GM23248 (cell line): ENCODE results near the gene ALDH1L2. TPM values are rescaled to one million over a fixed set of nuclear protein-coding genes. Genes with fewer than 3 reads are reported as not detected.
"Not testable (repeated sequence)": the region's sequence is repeated elsewhere in the genome, so short reads cannot be mapped to it uniquely, and the experiment has no call there.

ENCODE experiments used
- DNase-seq: peaks from one replicate; pipeline ENCODE4 v3.0.0-alpha.2; 2015
- H2AFZ ChIP-seq: fragments of 200-600 bp; sonication (generic); 2 replicates; pipeline ENCODE4 v1.6.1; 2016; ENCODE audit warnings: antibody characterized with exemption
- H3F3A ChIP-seq: fragments of 200-600 bp; sonication (generic); 2 replicates; pipeline ENCODE4 v1.6.1; 2016; ENCODE audit warnings: mild to moderate bottlenecking, antibody characterized with exemption, mixed run types; ENCODE audit not compliant: insufficient read depth
- H3K27ac ChIP-seq: fragments of 200-600 bp; sonication (generic); 2 replicates; pipeline ENCODE4 v1.5.1; 2016; ENCODE audit warnings: mild to moderate bottlenecking
- H3K27me3 ChIP-seq: fragments of 200-600 bp; sonication (generic); replicated peaks from 2 replicates; pipeline ENCODE4 v1.6.1; 2016; ENCODE audit warnings: mild to moderate bottlenecking; ENCODE audit not compliant: insufficient read depth
- H3K36me3 ChIP-seq: fragments of 200-600 bp; sonication (generic); 2 replicates; pipeline ENCODE4 v1.6.1; 2016; ENCODE audit warnings: low read depth, mild to moderate bottlenecking
- H3K4me1 ChIP-seq: fragments of 200-600 bp; sonication (generic); 2 replicates; pipeline ENCODE4 v1.6.1; 2016; ENCODE audit warnings: mild to moderate bottlenecking; ENCODE audit not compliant: insufficient read depth
- H3K4me2 ChIP-seq: fragments of 200-600 bp; sonication (generic); one replicate; pipeline ENCODE4 v1.6.1; 2016; ENCODE audit warnings: mild to moderate bottlenecking; ENCODE audit not compliant: unreplicated experiment
- H3K4me3 ChIP-seq: fragments of 200-600 bp; sonication (generic); 2 replicates; pipeline ENCODE4 v1.5.1; 2016; ENCODE audit warnings: mild to moderate bottlenecking
- H3K79me2 ChIP-seq: fragments of 200-600 bp; sonication (generic); 2 replicates; pipeline ENCODE4 v1.6.1; 2016; ENCODE audit warnings: mild to moderate bottlenecking; ENCODE audit not compliant: insufficient read depth
- H3K9ac ChIP-seq: fragments of 200-600 bp; sonication (generic); 2 replicates; pipeline ENCODE4 v1.6.1; 2016; ENCODE audit warnings: mild to moderate bottlenecking
- H3K9me2 ChIP-seq: fragments of 200-600 bp; sonication (generic); 2 replicates; pipeline ENCODE4 v1.6.1; 2016; ENCODE audit warnings: mixed run types, mild to moderate bottlenecking, moderate library complexity; ENCODE audit not compliant: insufficient read depth
- H3K9me3 ChIP-seq: fragments of 200-600 bp; sonication (generic); one replicate; pipeline ENCODE4 v1.6.1; 2017; ENCODE audit warnings: low read depth
- H4K20me1 ChIP-seq: fragments of 200-600 bp; sonication (generic); 2 replicates; pipeline ENCODE4 v1.6.0; 2016; ENCODE audit not compliant: insufficient read depth
- EZH2 ChIP-seq: fragments of 200-600 bp; sonication (generic); IDR thresholded peaks from 2 replicates; pipeline ENCODE4 v1.6.1; 2018; ENCODE audit warnings: antibody characterized with exemption, mild to moderate bottlenecking; ENCODE audit not compliant: insufficient read depth, poor library complexity, severe bottlenecking
- EZH2phosphoT487 ChIP-seq: fragments of 200-600 bp; sonication (generic); IDR thresholded peaks from 2 replicates; pipeline ENCODE4 v1.6.1; 2018; ENCODE audit warnings: antibody characterized with exemption, moderate library complexity, mild to moderate bottlenecking, low read depth; ENCODE audit not compliant: insufficient read depth
- WGBS, 2 experiments: methylation state at CpG; one replicate each; pipeline ENCODE4 v1.1.6; 2015 to 2017; ENCODE audit warnings: low lambda C conversion rate in 2 of 2, low coverage in 1 of 2; ENCODE audit errors: missing lambda C conversion rate in 2 of 2; 5-methylcytosine and 5-hydroxymethylcytosine counted together
- in situ Hi-C: fragments of 300-500 bp; cut with MboI; formaldehyde crosslinking; loops from 2 replicates; pipeline ENCODE4 v1.15.0; 2020
- polyA plus RNA-seq: library from polyadenylated mRNA; unstranded; fragments of >200 nt; fragmentation: Nextera tagmentation; extraction: Ambion mirVana; gene quantifications from 2 replicates; pipeline ENCODE4 v1.2.1, GENCODE V29; 2016
- total RNA-seq: library from RNA; depleted of rRNA; stranded (reverse); fragments of >200 nt; shearing (Covaris generic); gene quantifications from 2 replicates; pipeline ENCODE4 v1.2.3, GENCODE V29; 2014

Gene ALDH1L2
- total and polyA plus RNA-seq, 2 experiments from 2014 or later: 50.9 to 62.3 TPM

GRCh38 chr12:104990950-104991349, 93.3 kb downstream of the ALDH1L2 start:
- Histone ChIP-seq H3K4me3 (no peak overlapping the region), H3K79me2 (peaks cover 28% of the 10 kb centered on the region)

DNA sequence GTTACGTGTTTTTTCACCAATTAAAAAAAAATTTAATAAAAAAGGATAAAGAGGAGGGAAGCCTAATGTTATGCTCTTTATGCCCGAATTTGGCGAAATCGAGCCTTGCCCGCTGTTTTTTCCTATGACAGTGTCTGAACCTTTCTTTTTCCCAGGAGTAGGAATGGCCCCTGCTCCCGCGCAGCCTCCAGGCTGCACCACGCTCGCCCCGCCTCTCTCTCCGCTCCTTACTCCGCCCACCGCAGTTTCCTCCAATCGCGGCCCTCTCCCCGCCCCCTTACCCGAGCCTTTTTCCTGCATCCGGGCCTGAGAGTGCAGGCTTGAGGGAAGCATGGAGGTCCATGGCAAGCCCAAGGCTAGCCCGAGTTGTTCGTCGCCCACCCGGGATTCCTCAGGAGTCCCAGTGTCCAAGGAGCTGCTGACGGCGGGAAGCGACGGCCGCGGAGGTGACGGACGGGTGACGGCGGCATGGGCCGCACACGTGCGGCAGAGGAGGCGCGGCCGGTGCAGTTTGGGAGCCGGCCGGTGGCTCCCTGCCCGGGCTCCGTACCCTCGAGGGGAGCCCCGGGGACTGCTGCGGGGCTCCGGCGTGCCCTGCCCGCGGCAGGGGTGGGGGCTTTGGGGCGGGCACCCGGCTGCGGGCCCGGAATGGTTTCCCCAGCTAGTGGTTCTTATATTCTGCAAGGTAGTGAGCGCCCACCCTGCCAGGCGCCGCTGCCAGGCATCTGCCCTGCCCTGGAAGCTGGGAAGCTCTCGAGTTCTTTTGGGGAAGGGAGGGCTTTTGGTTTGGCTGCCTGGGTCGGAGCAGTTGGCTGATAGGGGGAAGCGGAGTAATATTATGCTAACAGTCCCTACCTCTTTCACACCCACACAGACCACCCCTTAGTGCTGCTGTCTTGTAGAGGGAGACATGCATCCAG, 98.0 kb downstream of the ALDH1L2 start, which contains the start of gene NOPCHAP1:
Gene NOPCHAP1 (plus strand): TSS at position 295 of the 920 bp plus-strand sequence. CDS start 37 bp downstream, at position 332.
- TF ChIP-seq EZH2phosphoT487: no peak
- no peak for TF ChIP-seq EZH2
- peak within 1 kb of the TSS; percentile 75 for H3K9ac ChIP-seq
- H3K9me3 ChIP-seq: no peaks in the 10 kb centered on the region

More at GRCh38 chr12:104990950-104991349, 93.3 kb downstream of the ALDH1L2 start:
- DNase-seq: no peak
- Histone ChIP-seq H2AFZ (no peak overlapping the region), H3K9ac (no peak overlapping the region), H3K4me2 (no peak overlapping the region), H3K9me2 (no peaks in the 10 kb centered on the region), H4K20me1 (no peaks in the 10 kb centered on the region), H3K27ac (no peak overlapping the region), H3F3A (no peaks in the 10 kb centered on the region), H3K27me3 (no peaks in the 10 kb centered on the region), H3K36me3 (peaks cover 4% of the 10 kb centered on the region; the same call in 1 of the 2 replicates), H3K4me1 (peaks cover 7% of the 10 kb centered on the region; the same call in 1 of the 2 replicates), H3K9me3 (no peaks in the 10 kb centered on the region)
- in situ Hi-C loops: no loop called here
- no peak for TF ChIP-seq EZH2phosphoT487
- no peak for TF ChIP-seq EZH2
- WGBS, 2 experiments: 93 to 96% methylated on average over 4 of the region's 4 CpGs

GRCh38 chr12:104985206-104985605, 99.1 kb downstream of the ALDH1L2 start:
- H3K27ac ChIP-seq: no peak overlapping the region
- H3K79me2 ChIP-seq: peaks cover 25% of the 10 kb centered on the region
- no peak overlapping the region for H3K9ac ChIP-seq
- H3F3A ChIP-seq: no peaks in the 10 kb centered on the region
- no peaks in the 10 kb centered on the region for H4K20me1 ChIP-seq
- no peaks in the 10 kb centered on the region for H3K9me2 ChIP-seq
- no peaks in the 10 kb centered on the region for H3K36me3 ChIP-seq
- TF ChIP-seq EZH2: no peak
- TF ChIP-seq EZH2phosphoT487: no peak
- in situ Hi-C loops: no loop called here
- no peak overlapping the region for H3K4me3 ChIP-seq
- no peak overlapping the region for H3K4me2 ChIP-seq
- no peaks in the 10 kb centered on the region for H3K9me3 ChIP-seq
- no peak for DNase-seq
- H3K27me3 ChIP-seq: no peaks in the 10 kb centered on the region
- peak overlapping the region; percentile 88 for H2AFZ ChIP-seq
- WGBS, 2 experiments: 67 to 69% methylated on average over 4 of the region's 4 CpGs
- peaks cover 7% of the 10 kb centered on the region; the same call in 1 of the 2 replicates for H3K4me1 ChIP-seq

More for the DNA sequence above, 98.0 kb downstream of the ALDH1L2 start, which contains the start of gene NOPCHAP1:
- no peaks in the 10 kb centered on the region for H3K36me3 ChIP-seq
- H3K4me2 ChIP-seq: peak within 1 kb of the TSS; percentile 75
- no peaks in the 10 kb centered on the region for H3K27me3 ChIP-seq
- WGBS, 2 experiments: 1% methylated on average over 54 to 56 of the region's 59 CpGs
- H3K4me1 ChIP-seq: peaks cover 7% of the 10 kb centered on the region; the same call in 1 of the 2 replicates
- peaks cover 28% of the 10 kb centered on the region for H3K79me2 ChIP-seq
- H3F3A ChIP-seq: no peaks in the 10 kb centered on the region
- H3K4me3 ChIP-seq: peak within 1 kb of the TSS; percentile 74
- 0 out of 2 replicates have a peak within 1 kb of the TSS, but pooled peaks have one; percentile 2 for H3K27ac ChIP-seq
- H4K20me1 ChIP-seq: no peaks in the 10 kb centered on the region
- H2AFZ ChIP-seq: peak within 1 kb of the TSS; percentile 88
- in situ Hi-C loops: no loop called here
- peak; percentile 95 for DNase-seq
- no peaks in the 10 kb centered on the region for H3K9me2 ChIP-seq

DNA sequence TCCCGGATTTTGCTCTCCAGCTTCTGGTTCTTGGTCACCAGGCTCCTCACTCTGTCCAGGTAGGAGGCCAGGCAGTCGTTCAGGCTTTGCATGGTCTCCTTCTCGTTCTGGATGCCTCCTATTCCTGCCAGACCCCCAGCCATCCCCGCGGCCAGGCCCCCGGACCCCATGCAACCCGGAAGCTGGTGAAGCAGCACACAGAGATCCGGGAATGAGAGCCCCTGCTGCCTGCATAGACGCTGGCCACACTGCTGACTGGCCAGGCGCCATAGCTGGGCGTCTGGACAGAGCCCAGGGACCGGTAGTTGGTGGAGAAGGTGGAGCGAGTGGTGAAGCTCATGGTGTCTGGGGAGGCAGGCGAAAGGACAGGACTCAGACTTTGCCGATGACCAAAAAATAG, 106.6 kb downstream of the ALDH1L2 start:
- H2AFZ ChIP-seq, H3K27me3 ChIP-seq, in situ Hi-C loops, H3K79me2 ChIP-seq, H3K4me2 ChIP-seq, H3K9ac ChIP-seq, H4K20me1 ChIP-seq, H3K27ac ChIP-seq, H3K9me2 ChIP-seq, H3K9me3 ChIP-seq, H3K36me3 ChIP-seq, H3K4me3 ChIP-seq, DNase-seq: not testable (repeated sequence)
- Histone ChIP-seq H3K4me1 (peaks cover 18% of the 10 kb centered on the region), H3F3A (peaks cover 11% of the 10 kb centered on the region; the same call in 1 of the 2 replicates)
- WGBS, 2 experiments: 87 to 89% methylated on average over 15 of the region's 15 CpGs
